ENCODE data around the gene HEATR9. TPM values are rescaled to one million over a fixed set of nuclear protein-coding genes. Genes with fewer than 3 reads are reported as not detected.

Gene HEATR9
- total and polyA plus RNA-seq, 2 donors (not counting 1 experiment from before 2014, with no cell fraction given), result 0.06 TPM; not detected in 1

DNA sequence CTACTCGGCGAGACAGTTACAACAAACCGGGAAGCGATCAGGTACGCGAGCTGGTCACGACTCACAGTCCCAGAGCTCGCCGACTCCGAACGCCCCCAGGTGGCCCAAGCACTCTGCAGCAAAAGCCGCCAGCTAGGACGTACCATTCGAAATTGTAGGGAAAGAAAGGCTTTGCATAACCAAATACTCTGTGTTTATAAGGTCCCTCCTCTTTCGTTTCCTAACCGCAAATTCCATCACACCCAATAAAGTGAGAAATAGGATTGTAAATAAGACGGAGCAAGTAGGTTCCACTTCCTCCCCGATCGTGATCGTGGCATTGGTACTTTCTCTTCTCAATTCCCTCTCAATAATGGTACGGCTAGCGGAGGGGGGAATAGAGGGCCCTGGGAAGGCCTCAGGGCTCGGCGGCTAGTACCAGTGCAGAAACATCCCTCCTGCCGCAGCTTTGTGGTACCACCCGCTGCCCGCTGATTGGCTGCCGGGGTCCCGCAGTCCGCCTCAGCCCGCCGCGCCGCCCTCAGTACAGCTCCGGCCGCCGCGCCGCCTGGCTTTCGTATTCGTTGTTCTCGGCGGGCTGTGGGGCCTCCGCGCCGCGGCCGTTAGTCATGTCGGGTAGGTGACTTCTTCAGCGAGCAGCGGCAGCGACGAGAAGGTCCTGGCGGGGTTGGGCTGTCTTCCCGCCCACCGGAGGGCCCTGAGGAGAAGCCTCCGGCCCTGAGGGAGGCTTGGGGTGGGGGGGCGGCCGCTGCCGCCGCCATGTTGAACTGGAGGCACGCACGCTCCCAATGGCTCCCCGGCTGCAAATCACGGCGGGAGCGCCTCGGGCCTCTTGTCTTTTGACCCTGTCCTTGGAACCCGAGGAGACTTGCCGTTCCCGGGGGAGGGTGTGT lies 59.5 kb downstream of the HEATR9 start, which contains the start of gene TAF15:
TAF15 (plus strand) TSS at position 523 of the 893 bp plus-strand sequence; CDS start at position 609, 86 bp downstream.
- peak within 1 kb of the TSS; percentile 97 for H3K9ac ChIP-seq (ENCODE audit: low read length)
- peak within 1 kb of the TSS; percentile 97 for H3K27ac Mint-ChIP-seq
- peak within 1 kb of the TSS; percentile 71 to 92 (median 90) for H3K4me3 ChIP-seq (ENCODE audit: control extremely low read depth in 1 of 5, extremely low read depth in 1 of 5, insufficient read depth in 1 of 5, low read depth in 2 of 5, low read length in 4 of 5)
- H3K36me3 ChIP-seq (replicated peaks in 1 of 2; ENCODE audit: control extremely low read depth in 1 of 2, control insufficient read depth in 1 of 2, extremely low read depth in 1 of 2, insufficient read depth in 2 of 2, low read length in 1 of 2), result no peaks in the 10 kb centered on the region
- H3K27ac ChIP-seq (ENCODE audit: low read length in 2 of 2), result peak within 1 kb of the TSS; percentile 91 to 93
- ChIA-PET POLR2A (interaction anchor here (1.0 to 2.8 kb wide), 6 partner anchors 9 to 231 kb away, joined by 3 to 33 read pairs (median 6); partner anchors contain the start of genes MMP28 and PEX12), CTCF (interaction anchor here (0.7 to 8.7 kb wide), 16 partner anchors 8 to 1140 kb away, joined by 3 to 349 read pairs (median 5); partner anchors contain the start of genes AATF and C17orf50)
- no peaks in the 10 kb centered on the region for H3K9me3 ChIP-seq (ENCODE audit: control extremely low read depth in 1 of 3, control insufficient read depth in 2 of 3, insufficient read depth in 1 of 3, low read length in 2 of 3)
- peaks cover 49% of the 10 kb centered on the region for H3K79me2 ChIP-seq (ENCODE audit: control insufficient read depth, insufficient read depth, low read length)
- intact Hi-C loops (cut with micrococcal nuclease), result loop anchor here (1.0 to 10.0 kb wide), 4 partner anchors 45 to 241 kb away; partner anchors contain the start of gene AP2B1
- peak; percentile 98 for DNase-seq
- H3K4me1 ChIP-seq (ENCODE audit: control insufficient read depth in 2 of 2, insufficient read depth in 2 of 2, low read length in 2 of 2), result peaks cover 29 to 34% of the 10 kb centered on the region in 2 donors
- H2AFZ ChIP-seq (ENCODE audit: insufficient read depth, low read depth, low read length, poor library complexity, severe bottlenecking), result peak within 1 kb of the TSS; percentile 60
- peaks cover 41% of the 10 kb centered on the region for H4K20me1 ChIP-seq (ENCODE audit: control insufficient read depth, insufficient read depth, low read length, poor library complexity, severe bottlenecking)
- TF ChIP-seq EZH2 (IDR thresholded peaks at IDR 0.05; ENCODE audit: borderline replicate concordance, insufficient read depth, low read depth, low read length, poor library complexity, severe bottlenecking), result no peak
- TF ChIP-seq, protein P1, sequence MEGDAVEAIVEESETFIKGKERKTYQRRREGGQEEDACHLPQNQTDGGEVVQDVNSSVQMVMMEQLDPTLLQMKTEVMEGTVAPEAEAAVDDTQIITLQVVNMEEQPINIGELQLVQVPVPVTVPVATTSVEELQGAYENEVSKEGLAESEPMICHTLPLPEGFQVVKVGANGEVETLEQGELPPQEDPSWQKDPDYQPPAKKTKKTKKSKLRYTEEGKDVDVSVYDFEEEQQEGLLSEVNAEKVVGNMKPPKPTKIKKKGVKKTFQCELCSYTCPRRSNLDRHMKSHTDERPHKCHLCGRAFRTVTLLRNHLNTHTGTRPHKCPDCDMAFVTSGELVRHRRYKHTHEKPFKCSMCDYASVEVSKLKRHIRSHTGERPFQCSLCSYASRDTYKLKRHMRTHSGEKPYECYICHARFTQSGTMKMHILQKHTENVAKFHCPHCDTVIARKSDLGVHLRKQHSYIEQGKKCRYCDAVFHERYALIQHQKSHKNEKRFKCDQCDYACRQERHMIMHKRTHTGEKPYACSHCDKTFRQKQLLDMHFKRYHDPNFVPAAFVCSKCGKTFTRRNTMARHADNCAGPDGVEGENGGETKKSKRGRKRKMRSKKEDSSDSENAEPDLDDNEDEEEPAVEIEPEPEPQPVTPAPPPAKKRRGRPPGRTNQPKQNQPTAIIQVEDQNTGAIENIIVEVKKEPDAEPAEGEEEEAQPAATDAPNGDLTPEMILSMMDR (IDR thresholded peaks at IDR 0.05), result peak; percentile 81
- under 1% methylated on average over 58 of the region's 71 CpGs for WGBS (ENCODE audit: insufficient coverage)
- peak within 1 kb of the TSS; percentile 92 for H3K4me3 Mint-ChIP-seq
- H3K27me3 ChIP-seq (replicated peaks in 1 of 4; ENCODE audit: control extremely low read depth in 1 of 4, control insufficient read depth in 3 of 4, insufficient read depth in 4 of 4, low read length in 3 of 4), result no peaks in the 10 kb centered on the region
- peak; percentile 87 for ATAC-seq (ENCODE audit: low read depth)
- H3K27me3 Mint-ChIP-seq, result no peaks in the 10 kb centered on the region
- H3K4me1 Mint-ChIP-seq, result peaks cover 47% of the 10 kb centered on the region
- peak within 1 kb of the TSS; percentile 85 for H3K4me2 ChIP-seq (replicated peaks; ENCODE audit: low read depth, low read length, poor library complexity, severe bottlenecking)
- no peaks in the 10 kb centered on the region for H3K9me3 Mint-ChIP-seq (ENCODE audit: insufficient read depth)
